IPS DF 19.7 (cell line): Measurements from ENCODE around the gene MORF4L2.
A peak's percentile ranks its signal among the peaks of the same experiment; 100 is the strongest.

Experiments used
- DNase-seq: peaks from one replicate; pipeline ENCODE4 v3.0.0-alpha.2; 2013; ENCODE audit warnings: low read depth, low spot score

MORF4L2 gene

GRCh38 chrX:103686199-103687072 lies at the start of gene MORF4L2:
Gene MORF4L2 (minus strand): TSS chrX:103686699. CDS start chrX:103677027, 9,672 bp downstream.
- peak; percentile 96 for DNase-seq

GRCh38 chrX:103734125-103734760 lies 47.7 kb upstream of the MORF4L2 start:
- DNase-seq, result no peak

GRCh38 chrX:103733017-103733416 lies 46.5 kb upstream of the MORF4L2 start:
- DNase-seq, result no peak

- no peak for DNase-seq
Observed at GRCh38 chrX:103730796-103731493, 44.4 kb upstream of the MORF4L2 start.

- DNase-seq, result no peak
Observed at GRCh38 chrX:103730147-103730795, 43.8 kb upstream of the MORF4L2 start.

GRCh38 chrX:103729015-103729414 lies 42.5 kb upstream of the MORF4L2 start:
- DNase-seq, result no peak

GRCh38 chrX:103727115-103727514 lies 40.6 kb upstream of the MORF4L2 start:
- DNase-seq, result no peak

- no peak for DNase-seq
Observed at GRCh38 chrX:103726477-103726876, 40.0 kb upstream of the MORF4L2 start.

GRCh38 chrX:103722505-103722904 lies 36.0 kb upstream of the MORF4L2 start:
- DNase-seq, result no peak

- no peak for DNase-seq
Observed at GRCh38 chrX:103718120-103718519, 31.6 kb upstream of the MORF4L2 start.

- DNase-seq, result no peak
Observed at GRCh38 chrX:103716962-103717361, 30.5 kb upstream of the MORF4L2 start.

GRCh38 chrX:103710609-103711008 lies 24.1 kb upstream of the MORF4L2 start, which contains the start of gene TMEM31:
Gene TMEM31 (plus strand): TSS chrX:103710909. CDS start chrX:103712259, 1,350 bp downstream.
- DNase-seq, result no peak

- DNase-seq, result no peak
Observed at GRCh38 chrX:103704863-103705262, 18.4 kb upstream of the MORF4L2 start.

GRCh38 chrX:103699243-103699642 lies 12.7 kb upstream of the MORF4L2 start:
- DNase-seq, result no peak

GRCh38 chrX:103697687-103698086 lies 11.2 kb upstream of the MORF4L2 start:
- DNase-seq, result no peak

GRCh38 chrX:103691059-103691458 lies 4.6 kb upstream of the MORF4L2 start:
- no peak for DNase-seq

GRCh38 chrX:103688946-103689345 lies 2.4 kb upstream of the MORF4L2 start:
- no peak for DNase-seq

- no peak for DNase-seq
Observed at GRCh38 chrX:103687696-103688201, 1.2 kb upstream of the MORF4L2 start.

GRCh38 chrX:103687073-103687695 lies 685 bp upstream of the MORF4L2 start:
- no peak for DNase-seq

GRCh38 chrX:103685396-103685795 lies 1.1 kb downstream of the MORF4L2 start:
- no peak for DNase-seq

- no peak for DNase-seq
Observed at GRCh38 chrX:103681443-103681842, 5.1 kb downstream of the MORF4L2 start.
